ENCODE data around the gene BCAS2.

Gene BCAS2

GRCh38 chr1:114561333-114561732 lies 20.1 kb downstream of the BCAS2 start:
- no peaks in the 10 kb centered on the region for H3K9me3 ChIP-seq (ENCODE audit: control insufficient read depth, insufficient read depth, low read length)
- peaks cover 16% of the 10 kb centered on the region for H3K4me1 ChIP-seq (ENCODE audit: control insufficient read depth, low read length)
- H3K36me3 ChIP-seq (ENCODE audit: control insufficient read depth, low read length), result peaks cover 23% of the 10 kb centered on the region
- H3K9me2 ChIP-seq (replicated peaks; ENCODE audit: control insufficient read depth, low read length), result no peaks in the 10 kb centered on the region
- H3F3A ChIP-seq (ENCODE audit: control insufficient read depth, insufficient read depth), result no peaks in the 10 kb centered on the region
- no peaks in the 10 kb centered on the region for H4K20me1 ChIP-seq (ENCODE audit: control insufficient read depth, insufficient read depth, low read depth, low read length)
- no peaks in the 10 kb centered on the region for H3K27me3 ChIP-seq (ENCODE audit: control insufficient read depth, low read length)
- no peak overlapping the region for H3K27ac ChIP-seq (ENCODE audit: low read depth, low read length)
- no peak overlapping the region for H3K4me3 ChIP-seq (ENCODE audit: low read length)
- H3K79me2 ChIP-seq (ENCODE audit: control insufficient read depth, low read length), result no peaks in the 10 kb centered on the region
- no peak overlapping the region for H3K4me2 ChIP-seq (ENCODE audit: low read length)
- TF ChIP-seq CTCF (IDR thresholded peaks at IDR 0.05; ENCODE audit: low read depth, low read length, poor library complexity, severe bottlenecking), result no peak
- no peak for TF ChIP-seq EZH2phosphoT487 (IDR thresholded peaks at IDR 0.05; ENCODE audit: borderline replicate concordance, low read length)

- no peaks in the 10 kb centered on the region for H3F3A ChIP-seq (ENCODE audit: control insufficient read depth, insufficient read depth)
- H4K20me1 ChIP-seq (ENCODE audit: control insufficient read depth, insufficient read depth, low read depth, low read length), result no peaks in the 10 kb centered on the region
- no peaks in the 10 kb centered on the region for H3K9me3 ChIP-seq (ENCODE audit: control insufficient read depth, insufficient read depth, low read length)
- no peak overlapping the region for H3K4me2 ChIP-seq (ENCODE audit: low read length)
- H3K36me3 ChIP-seq (ENCODE audit: control insufficient read depth, low read length), result peaks cover 5% of the 10 kb centered on the region
- no peak overlapping the region for H3K4me3 ChIP-seq (ENCODE audit: low read length)
- no peaks in the 10 kb centered on the region for H3K79me2 ChIP-seq (ENCODE audit: control insufficient read depth, low read length)
- TF ChIP-seq EZH2phosphoT487 (IDR thresholded peaks at IDR 0.05; ENCODE audit: borderline replicate concordance, low read length) (no peak), CTCF (IDR thresholded peaks at IDR 0.05; ENCODE audit: low read depth, low read length, poor library complexity, severe bottlenecking) (no peak)
- no peaks in the 10 kb centered on the region for H3K9me2 ChIP-seq (replicated peaks; ENCODE audit: control insufficient read depth, low read length)
- H3K27ac ChIP-seq (ENCODE audit: low read depth, low read length), result no peak overlapping the region
- peaks cover 16% of the 10 kb centered on the region for H3K4me1 ChIP-seq (ENCODE audit: control insufficient read depth, low read length)
- H3K27me3 ChIP-seq (ENCODE audit: control insufficient read depth, low read length), result no peaks in the 10 kb centered on the region
Measured at GRCh38 chr1:114559356-114559755, 22.1 kb downstream of the BCAS2 start.

GRCh38 chr1:114558544-114558943 lies 22.9 kb downstream of the BCAS2 start:
- H4K20me1 ChIP-seq (ENCODE audit: control insufficient read depth, insufficient read depth, low read depth, low read length), result no peaks in the 10 kb centered on the region
- H3F3A ChIP-seq (ENCODE audit: control insufficient read depth, insufficient read depth), result no peaks in the 10 kb centered on the region
- peaks cover 16% of the 10 kb centered on the region for H3K4me1 ChIP-seq (ENCODE audit: control insufficient read depth, low read length)
- no peak overlapping the region for H3K4me3 ChIP-seq (ENCODE audit: low read length)
- no peak overlapping the region for H3K27ac ChIP-seq (ENCODE audit: low read depth, low read length)
- peak; percentile 62 for TF ChIP-seq CTCF (IDR thresholded peaks at IDR 0.05; ENCODE audit: low read depth, low read length, poor library complexity, severe bottlenecking)
- no peak for TF ChIP-seq EZH2phosphoT487 (IDR thresholded peaks at IDR 0.05; ENCODE audit: borderline replicate concordance, low read length)
- H3K36me3 ChIP-seq (ENCODE audit: control insufficient read depth, low read length), result no peaks in the 10 kb centered on the region
- no peaks in the 10 kb centered on the region for H3K9me3 ChIP-seq (ENCODE audit: control insufficient read depth, insufficient read depth, low read length)
- no peaks in the 10 kb centered on the region for H3K79me2 ChIP-seq (ENCODE audit: control insufficient read depth, low read length)
- no peak overlapping the region for H3K4me2 ChIP-seq (ENCODE audit: low read length)
- no peaks in the 10 kb centered on the region for H3K27me3 ChIP-seq (ENCODE audit: control insufficient read depth, low read length)
- H3K9me2 ChIP-seq (replicated peaks; ENCODE audit: control insufficient read depth, low read length), result no peaks in the 10 kb centered on the region

- no peaks in the 10 kb centered on the region for H3K27me3 ChIP-seq (ENCODE audit: control insufficient read depth, low read length)
- H3K27ac ChIP-seq (ENCODE audit: low read depth, low read length), result no peak overlapping the region
- no peaks in the 10 kb centered on the region for H3K9me2 ChIP-seq (replicated peaks; ENCODE audit: control insufficient read depth, low read length)
- H3K4me1 ChIP-seq (ENCODE audit: control insufficient read depth, low read length), result peaks cover 9% of the 10 kb centered on the region
- no peaks in the 10 kb centered on the region for H3K9me3 ChIP-seq (ENCODE audit: control insufficient read depth, insufficient read depth, low read length)
- H3K36me3 ChIP-seq (ENCODE audit: control insufficient read depth, low read length), result no peaks in the 10 kb centered on the region
- H3K4me3 ChIP-seq (ENCODE audit: low read length), result no peak overlapping the region
- no peak for TF ChIP-seq CTCF (IDR thresholded peaks at IDR 0.05; ENCODE audit: low read depth, low read length, poor library complexity, severe bottlenecking)
- TF ChIP-seq EZH2phosphoT487 (IDR thresholded peaks at IDR 0.05; ENCODE audit: borderline replicate concordance, low read length), result no peak
- H3K79me2 ChIP-seq (ENCODE audit: control insufficient read depth, low read length), result no peaks in the 10 kb centered on the region
- H3F3A ChIP-seq (ENCODE audit: control insufficient read depth, insufficient read depth), result no peaks in the 10 kb centered on the region
- H3K4me2 ChIP-seq (ENCODE audit: low read length), result no peak overlapping the region
- no peaks in the 10 kb centered on the region for H4K20me1 ChIP-seq (ENCODE audit: control insufficient read depth, insufficient read depth, low read depth, low read length)
Measured at GRCh38 chr1:114554577-114554976, 26.8 kb downstream of the BCAS2 start.

Data from DOHH2 (cell line).